ENCODE measurements around the gene NTMT1.

Gene NTMT1

DNA sequence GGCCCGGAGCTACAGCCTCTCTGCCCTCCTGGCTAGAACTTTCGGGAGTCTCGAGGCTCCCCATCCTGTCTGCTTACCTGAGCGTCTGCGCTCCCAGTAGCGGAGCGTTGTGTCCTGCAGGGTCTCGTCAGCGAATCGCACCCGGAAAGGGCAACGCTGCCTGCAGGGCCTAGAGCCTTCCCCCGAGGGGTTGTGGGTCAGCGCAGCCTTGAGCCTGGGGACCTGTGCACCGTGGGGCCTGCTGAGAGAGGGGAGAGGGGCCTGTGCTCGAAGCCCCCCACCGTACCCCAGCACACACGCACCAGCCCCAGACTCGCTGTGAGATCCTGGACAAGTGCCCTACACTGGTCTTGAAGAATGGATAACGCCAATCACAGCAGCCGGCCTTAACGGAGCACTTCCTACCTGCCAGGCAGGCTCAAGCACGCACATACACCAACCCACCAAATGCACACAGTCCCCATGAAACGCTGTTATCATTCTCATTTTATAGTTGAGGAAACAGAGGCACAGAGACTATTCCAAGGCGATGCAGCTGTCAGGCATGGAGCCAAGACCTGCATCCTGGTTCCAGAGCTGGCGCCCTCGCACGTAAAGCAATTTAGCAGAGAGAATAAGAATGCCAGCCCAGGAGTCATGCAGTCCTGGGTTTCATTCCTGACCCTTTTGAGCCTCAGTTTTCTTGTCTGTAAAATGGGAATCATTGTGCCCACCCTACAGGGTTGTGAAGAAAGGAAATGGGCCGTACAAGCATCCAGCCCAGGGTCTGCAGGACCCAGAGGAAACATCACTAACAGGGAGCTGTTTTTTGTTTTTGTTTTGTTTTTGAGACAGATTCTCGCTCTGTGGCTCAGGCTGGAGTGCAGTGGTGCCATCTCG is 10.3 kb upstream of the NTMT1 start:
- peaks cover 21% of the 10 kb centered on the region for H3K27me3 Mint-ChIP-seq (ENCODE audit: low read depth)
- H3K4me1 Mint-ChIP-seq (ENCODE audit: low read depth) = peaks cover 6% of the 10 kb centered on the region

GRCh38 chr9:129617167-129617566 is 8.8 kb upstream of the NTMT1 start:
- Mint-ChIP-seq H3K9me3 (no peaks in the 10 kb centered on the region), H3K36me3 (ENCODE audit: low read depth) (peaks cover 4% of the 10 kb centered on the region), H3K27me3 (ENCODE audit: low read depth) (peaks cover 32% of the 10 kb centered on the region), H3K27ac (no peak overlapping the region), H3K4me1 (ENCODE audit: low read depth) (peaks cover 2% of the 10 kb centered on the region), H3K4me3 (no peak overlapping the region)
- DNase-seq (ENCODE audit: low spot score) = no peak

More for the DNA sequence above, 10.3 kb upstream of the NTMT1 start:
- Mint-ChIP-seq H3K36me3 (ENCODE audit: low read depth) (peaks cover 4% of the 10 kb centered on the region), H3K9me3 (no peaks in the 10 kb centered on the region), H3K4me3 (no peak overlapping the region), H3K27ac (no peak overlapping the region)
- no peak for DNase-seq (ENCODE audit: low spot score)

DNA sequence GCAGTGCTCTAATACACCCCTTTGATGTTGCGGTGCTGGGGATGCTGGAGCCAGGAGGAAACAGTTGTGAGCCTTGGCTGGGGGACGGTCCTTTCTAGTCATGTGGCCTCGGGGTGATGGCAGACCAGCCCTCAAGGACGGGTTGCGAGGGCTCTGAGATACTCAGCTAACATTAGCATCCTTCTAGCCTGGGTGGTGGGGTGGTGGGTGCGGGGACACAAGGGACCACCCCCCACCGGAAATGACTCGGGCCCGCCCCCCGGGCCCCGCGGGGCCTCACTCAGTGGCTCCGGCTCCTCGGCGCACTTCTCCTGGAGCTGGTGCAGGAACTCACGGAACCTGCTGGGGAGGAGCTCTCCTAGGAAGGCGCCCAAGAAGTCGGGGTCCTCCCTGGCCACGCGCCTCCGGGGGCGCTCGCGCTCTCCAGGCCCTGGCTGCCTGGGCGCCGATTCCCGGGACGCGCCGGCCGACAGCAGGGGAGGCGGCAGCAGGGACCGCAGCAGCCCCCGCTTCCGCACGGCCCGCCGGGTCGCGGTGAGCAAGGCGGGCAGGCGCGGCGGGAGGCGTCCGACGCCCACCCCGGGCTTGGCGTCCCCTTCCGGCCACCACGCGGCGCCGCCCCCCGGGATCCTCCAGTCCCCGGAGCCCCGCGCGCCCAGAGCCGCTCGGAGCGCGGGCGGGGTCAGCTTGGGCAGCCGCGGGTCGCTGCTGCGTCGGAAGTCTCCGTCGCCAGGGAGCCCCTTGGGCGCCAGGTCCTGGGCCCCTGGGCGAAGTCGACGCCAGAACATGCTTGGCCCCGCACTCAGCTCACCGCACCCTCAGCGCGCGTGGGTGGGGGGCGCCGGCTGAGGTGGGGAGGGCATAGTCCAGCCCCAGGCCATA is 5.9 kb upstream of the NTMT1 start:
- Mint-ChIP-seq H3K4me3 (peak overlapping the region; percentile 21), H3K4me1 (ENCODE audit: low read depth) (peaks cover 13% of the 10 kb centered on the region), H3K9me3 (no peaks in the 10 kb centered on the region), H3K27ac (no peak overlapping the region), H3K27me3 (ENCODE audit: low read depth) (peaks cover 32% of the 10 kb centered on the region), H3K36me3 (ENCODE audit: low read depth) (peaks cover 4% of the 10 kb centered on the region)
- peak; percentile 33 for DNase-seq (ENCODE audit: low spot score)

DNA sequence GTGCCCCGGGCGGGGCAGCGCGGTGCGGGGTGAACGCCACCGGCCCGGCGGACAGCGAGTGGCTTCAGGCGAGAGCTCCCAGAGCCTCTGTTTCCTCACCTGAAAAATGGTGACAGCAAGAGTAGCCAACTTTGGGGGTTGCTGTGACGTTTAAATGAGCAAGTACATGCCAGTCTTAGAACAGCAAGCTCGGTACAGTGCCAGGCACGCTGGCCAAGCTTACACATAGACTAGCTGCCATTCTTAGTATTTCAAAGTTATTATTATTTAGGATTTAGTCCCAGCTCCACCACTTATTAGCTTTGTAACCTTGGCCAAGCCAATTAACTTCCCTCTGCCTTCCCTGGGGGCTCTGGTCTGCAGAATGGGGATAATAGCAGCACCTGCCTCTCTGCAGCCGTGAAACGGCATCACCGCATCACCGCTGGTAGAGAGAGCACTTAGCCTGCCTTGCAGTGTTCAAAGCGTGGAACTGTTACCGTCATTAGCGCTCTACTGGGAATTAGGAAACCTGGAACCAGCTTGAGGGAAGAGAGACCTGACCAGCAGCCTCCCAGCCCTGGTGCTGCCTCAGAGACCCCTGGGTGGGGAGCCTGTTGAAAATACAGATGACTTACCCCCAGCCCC is 5.2 kb upstream of the NTMT1 start, which contains the start of gene C9orf50:
Gene C9orf50, minus strand, starts transcription at position 433 of the 627 bp plus-strand sequence. CDS start 527 bp downstream, outside the sequence.
- no peak within 1 kb of the TSS for H3K27ac Mint-ChIP-seq
- peaks cover 17% of the 10 kb centered on the region for H3K4me1 Mint-ChIP-seq (ENCODE audit: low read depth)
- no peaks in the 10 kb centered on the region for H3K9me3 Mint-ChIP-seq
- H3K4me3 Mint-ChIP-seq = peak within 1 kb of the TSS; percentile 18
- no peak for DNase-seq (ENCODE audit: low spot score)
- peaks cover 4% of the 10 kb centered on the region for H3K36me3 Mint-ChIP-seq (ENCODE audit: low read depth)
- H3K27me3 Mint-ChIP-seq (ENCODE audit: low read depth) = peaks cover 32% of the 10 kb centered on the region

GRCh38 chr9:129623331-129623730 is 2.6 kb upstream of the NTMT1 start:
- no peak overlapping the region for H3K27ac Mint-ChIP-seq
- no peaks in the 10 kb centered on the region for H3K9me3 Mint-ChIP-seq
- no peak for DNase-seq (ENCODE audit: low spot score)
- H3K36me3 Mint-ChIP-seq (ENCODE audit: low read depth) = peaks cover 11% of the 10 kb centered on the region
- H3K4me1 Mint-ChIP-seq (ENCODE audit: low read depth) = peaks cover 29% of the 10 kb centered on the region
- H3K4me3 Mint-ChIP-seq = no peak overlapping the region
- peaks cover 22% of the 10 kb centered on the region for H3K27me3 Mint-ChIP-seq (ENCODE audit: low read depth)

GRCh38 chr9:129624168-129624759 is 1.7 kb upstream of the NTMT1 start:
- DNase-seq (ENCODE audit: low spot score) = peak; percentile 65
- Mint-ChIP-seq H3K27ac (peak overlapping the region; percentile 85), H3K4me3 (peak overlapping the region; percentile 62), H3K4me1 (ENCODE audit: low read depth) (peaks cover 29% of the 10 kb centered on the region), H3K27me3 (ENCODE audit: low read depth) (peaks cover 16% of the 10 kb centered on the region), H3K36me3 (ENCODE audit: low read depth) (peaks cover 12% of the 10 kb centered on the region), H3K9me3 (no peaks in the 10 kb centered on the region)

DNA sequence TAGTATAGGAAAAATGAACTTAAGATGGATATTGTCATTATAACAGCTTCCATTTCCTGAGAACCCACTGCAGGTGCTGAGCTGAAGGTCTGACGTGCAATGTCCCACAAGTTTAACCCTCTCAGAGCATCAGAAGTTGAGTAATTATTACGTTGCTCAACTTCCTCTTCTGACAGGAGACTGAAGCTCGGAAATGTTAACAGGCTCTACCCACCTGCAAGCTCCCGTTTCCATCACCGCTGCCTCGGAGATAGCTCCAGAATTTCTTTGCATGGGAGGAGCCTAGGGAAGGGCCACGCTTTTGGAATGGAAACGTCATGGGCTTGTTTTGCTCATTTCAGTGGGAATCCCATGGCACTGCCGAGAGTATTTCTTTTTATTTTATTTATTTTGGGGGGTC is 1.0 kb upstream of the NTMT1 start:
- Mint-ChIP-seq H3K4me1 (ENCODE audit: low read depth) (peaks cover 29% of the 10 kb centered on the region), H3K27me3 (ENCODE audit: low read depth) (peaks cover 11% of the 10 kb centered on the region), H3K9me3 (no peaks in the 10 kb centered on the region), H3K4me3 (peak overlapping the region; percentile 89), H3K36me3 (ENCODE audit: low read depth) (peaks cover 12% of the 10 kb centered on the region), H3K27ac (peak overlapping the region; percentile 96)
- DNase-seq (ENCODE audit: low spot score) = peak; percentile 35

DNA sequence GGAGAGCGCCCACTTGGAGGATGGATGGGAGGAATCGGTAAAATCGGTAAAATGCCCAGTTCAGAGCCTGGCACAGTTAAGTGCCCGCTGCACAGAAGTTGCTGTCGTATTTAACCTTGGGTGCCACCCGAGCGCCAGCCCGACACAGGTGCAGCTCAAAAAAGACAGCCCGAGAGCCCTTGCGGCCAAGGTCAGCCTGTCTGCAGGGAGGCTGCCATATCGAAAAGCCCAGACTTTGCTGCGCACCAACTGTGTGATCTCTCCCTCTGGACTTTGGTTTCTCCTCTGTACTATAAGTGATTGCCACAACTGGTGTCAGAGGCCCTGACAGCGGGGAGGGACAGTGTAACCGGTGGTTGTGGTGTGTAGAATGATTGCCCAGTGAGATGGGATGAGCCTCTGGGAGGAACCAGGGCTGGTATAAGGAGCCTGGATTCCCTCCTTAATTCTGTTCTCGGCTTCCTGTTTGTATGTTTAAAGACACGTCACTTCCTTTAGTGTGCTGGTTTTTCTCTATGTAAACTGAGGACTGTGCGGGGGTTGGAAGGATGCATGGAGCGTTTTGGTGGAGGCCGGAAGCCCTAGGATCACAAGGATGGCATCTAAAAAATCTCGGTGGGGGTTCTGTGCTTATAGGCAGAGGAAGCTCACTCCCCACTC is 792 bp downstream of the NTMT1 start:
- H3K36me3 Mint-ChIP-seq (ENCODE audit: low read depth) = peaks cover 19% of the 10 kb centered on the region
- peak overlapping the region; percentile 91 for H3K27ac Mint-ChIP-seq
- no peaks in the 10 kb centered on the region for H3K27me3 Mint-ChIP-seq (ENCODE audit: low read depth)
- H3K4me1 Mint-ChIP-seq (ENCODE audit: low read depth) = peaks cover 33% of the 10 kb centered on the region
- no peaks in the 10 kb centered on the region for H3K9me3 Mint-ChIP-seq
- no peak for DNase-seq (ENCODE audit: low spot score)
- H3K4me3 Mint-ChIP-seq = peak overlapping the region; percentile 89

GRCh38 chr9:129627556-129628440 is 1.8 kb downstream of the NTMT1 start:
- peaks cover 35% of the 10 kb centered on the region for H3K4me1 Mint-ChIP-seq (ENCODE audit: low read depth)
- no peaks in the 10 kb centered on the region for H3K9me3 Mint-ChIP-seq
- H3K27ac Mint-ChIP-seq = peak overlapping the region; percentile 91
- DNase-seq (ENCODE audit: low spot score) = no peak
- H3K27me3 Mint-ChIP-seq (ENCODE audit: low read depth) = no peaks in the 10 kb centered on the region
- peaks cover 25% of the 10 kb centered on the region for H3K36me3 Mint-ChIP-seq (ENCODE audit: low read depth)
- peak overlapping the region; percentile 89 for H3K4me3 Mint-ChIP-seq

DNA sequence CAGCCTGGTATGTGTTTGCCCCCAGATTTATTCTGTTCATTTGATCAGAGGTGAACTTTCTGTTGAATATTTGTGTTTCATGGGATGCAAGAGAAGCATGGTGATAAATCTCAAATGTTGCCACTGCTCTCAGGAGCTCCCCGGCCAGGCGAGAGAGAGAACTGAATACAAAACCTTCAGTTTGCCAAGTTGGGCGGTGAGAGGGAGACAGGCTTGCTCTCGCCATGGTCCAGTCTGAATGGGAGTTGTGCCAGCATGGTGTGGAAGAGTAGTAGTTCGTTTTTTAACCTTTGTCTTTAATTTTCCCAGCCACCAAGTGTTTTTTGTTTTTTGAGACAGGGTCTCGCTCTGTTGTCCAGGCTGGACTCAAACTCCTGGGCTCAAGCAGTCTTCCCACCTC is 2.7 kb downstream of the NTMT1 start:
- no peak overlapping the region for H3K27ac Mint-ChIP-seq

GRCh38 chr9:129629251-129629820 is 3.4 kb downstream of the NTMT1 start:
- H3K36me3 Mint-ChIP-seq (ENCODE audit: low read depth) = peaks cover 30% of the 10 kb centered on the region
- H3K27ac Mint-ChIP-seq = no peak overlapping the region
- H3K9me3 Mint-ChIP-seq = no peaks in the 10 kb centered on the region
- no peak overlapping the region for H3K4me3 Mint-ChIP-seq
- no peaks in the 10 kb centered on the region for H3K27me3 Mint-ChIP-seq (ENCODE audit: low read depth)
- H3K4me1 Mint-ChIP-seq (ENCODE audit: low read depth) = peaks cover 29% of the 10 kb centered on the region
- no peak for DNase-seq (ENCODE audit: low spot score)

More for the DNA sequence above, 2.7 kb downstream of the NTMT1 start:
- H3K4me1 Mint-ChIP-seq (ENCODE audit: low read depth) = peaks cover 34% of the 10 kb centered on the region
- no peaks in the 10 kb centered on the region for H3K9me3 Mint-ChIP-seq
- no peaks in the 10 kb centered on the region for H3K27me3 Mint-ChIP-seq (ENCODE audit: low read depth)
- DNase-seq (ENCODE audit: low spot score) = no peak
- H3K4me3 Mint-ChIP-seq = no peak overlapping the region
- H3K36me3 Mint-ChIP-seq (ENCODE audit: low read depth) = peaks cover 27% of the 10 kb centered on the region

Data from T-helper 2 cell treated with Interferon-gamma antibody and Interleukin-4, amounts not matched to agents 5 μg/mL and 100 μg/mL, for 36 hours (primary cell).